DOHH2 (cell line): ENCODE results near the gene GPR183.

Experiments used
- H3F3A ChIP-seq: fragments of 200-600 bp; sonication (generic), shearing (Covaris generic); 2 replicates; pipeline ENCODE4 v1.6.0; 2016; ENCODE audit warnings: antibody characterized with exemption, mild to moderate bottlenecking; ENCODE audit not compliant: control insufficient read depth, insufficient read depth
- H3K27ac ChIP-seq: fragments of 200-600 bp; sonication (generic); 2 replicates; pipeline ENCODE4 v1.5.1; 2014; ENCODE audit warnings: low read depth, mild to moderate bottlenecking, low read length, moderate library complexity
- H3K27me3 ChIP-seq: fragments of 200-600 bp; sonication (generic); 2 replicates; pipeline ENCODE4 v1.6.1; 2014; ENCODE audit warnings: mild to moderate bottlenecking, low read length, mixed read lengths; ENCODE audit not compliant: control insufficient read depth
- H3K36me3 ChIP-seq: fragments of 200-600 bp; sonication (generic); 2 replicates; pipeline ENCODE4 v1.6.1; 2014; ENCODE audit warnings: mild to moderate bottlenecking, low read length, moderate library complexity, mixed read lengths; ENCODE audit not compliant: control insufficient read depth
- H3K4me1 ChIP-seq: fragments of 200-600 bp; sonication (generic); 2 replicates; pipeline ENCODE4 v1.6.1; 2014; ENCODE audit warnings: mild to moderate bottlenecking, low read length, mixed read lengths; ENCODE audit not compliant: control insufficient read depth
- H3K4me2 ChIP-seq: fragments of 200-600 bp; sonication (generic); 2 replicates; pipeline ENCODE4 v1.6.0; 2014; ENCODE audit warnings: mild to moderate bottlenecking, low read length, moderate library complexity
- H3K4me3 ChIP-seq: fragments of 200-600 bp; sonication (generic); 2 replicates; pipeline ENCODE4 v1.5.1; 2014; ENCODE audit warnings: mild to moderate bottlenecking, low read length, mixed read lengths
- H3K79me2 ChIP-seq: fragments of 200-600 bp; sonication (generic); 2 replicates; pipeline ENCODE4 v1.6.1; 2014; ENCODE audit warnings: mild to moderate bottlenecking, low read length, mixed read lengths; ENCODE audit not compliant: control insufficient read depth
- H3K9me2 ChIP-seq: fragments of 200-600 bp; sonication (generic); replicated peaks from 2 replicates; pipeline ENCODE4 v1.6.1; 2014; ENCODE audit warnings: mild to moderate bottlenecking, low read length, mixed read lengths; ENCODE audit not compliant: control insufficient read depth
- H3K9me3 ChIP-seq: fragments of 200-600 bp; sonication (generic); 2 replicates; pipeline ENCODE4 v1.6.1; 2014; ENCODE audit warnings: antibody characterized with exemption, low read length, mixed read lengths; ENCODE audit not compliant: control insufficient read depth, insufficient read depth
- H4K20me1 ChIP-seq: fragments of 200-600 bp; sonication (generic); 2 replicates; pipeline ENCODE4 v1.6.0; 2014; ENCODE audit warnings: low read depth, mild to moderate bottlenecking, antibody characterized with exemption, low read length, moderate library complexity; ENCODE audit not compliant: control insufficient read depth, insufficient read depth
- EZH2phosphoT487 ChIP-seq: fragments of 200-600 bp; sonication (generic); IDR thresholded peaks from 2 replicates; pipeline ENCODE4 v1.6.1; 2017; ENCODE audit warnings: borderline replicate concordance, mild to moderate bottlenecking, antibody characterized with exemption, low read length, moderate library complexity, mixed read lengths
- TF ChIP-seq, protein P1 (sequence below): fragments of 200-600 bp; sonication (generic); IDR thresholded peaks from one replicate; pipeline ENCODE4 v1.5.1; 2014; ENCODE audit warnings: antibody characterized with exemption, mild to moderate bottlenecking, low read depth, low read length; ENCODE audit not compliant: poor library complexity, severe bottlenecking

The GPR183 gene

DNA sequence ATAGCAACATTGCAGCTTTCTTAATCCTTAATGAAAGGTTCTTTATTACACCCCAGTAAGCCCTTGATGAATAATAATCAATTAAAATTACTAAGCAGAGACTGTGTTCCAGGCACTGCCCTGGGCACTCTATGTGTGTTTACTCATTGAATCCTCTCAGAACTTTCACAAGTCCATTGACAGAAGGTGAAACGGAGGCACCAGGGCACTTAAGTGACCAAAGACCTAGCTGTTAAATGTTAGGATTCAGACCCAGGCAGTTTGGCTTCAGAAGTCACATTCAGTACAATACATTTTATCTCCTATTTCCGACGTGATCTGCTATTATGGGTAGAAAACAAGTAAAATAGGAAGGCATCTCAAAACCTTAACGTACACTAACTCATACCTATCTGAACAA is 2.7 kb downstream of the GPR183 start:
- 0 out of 2 replicates have a peak, but pooled peaks cover 2% of the 10 kb centered on the region for H3K79me2 ChIP-seq
- H3K36me3 ChIP-seq = peaks cover 11% of the 10 kb centered on the region

DNA sequence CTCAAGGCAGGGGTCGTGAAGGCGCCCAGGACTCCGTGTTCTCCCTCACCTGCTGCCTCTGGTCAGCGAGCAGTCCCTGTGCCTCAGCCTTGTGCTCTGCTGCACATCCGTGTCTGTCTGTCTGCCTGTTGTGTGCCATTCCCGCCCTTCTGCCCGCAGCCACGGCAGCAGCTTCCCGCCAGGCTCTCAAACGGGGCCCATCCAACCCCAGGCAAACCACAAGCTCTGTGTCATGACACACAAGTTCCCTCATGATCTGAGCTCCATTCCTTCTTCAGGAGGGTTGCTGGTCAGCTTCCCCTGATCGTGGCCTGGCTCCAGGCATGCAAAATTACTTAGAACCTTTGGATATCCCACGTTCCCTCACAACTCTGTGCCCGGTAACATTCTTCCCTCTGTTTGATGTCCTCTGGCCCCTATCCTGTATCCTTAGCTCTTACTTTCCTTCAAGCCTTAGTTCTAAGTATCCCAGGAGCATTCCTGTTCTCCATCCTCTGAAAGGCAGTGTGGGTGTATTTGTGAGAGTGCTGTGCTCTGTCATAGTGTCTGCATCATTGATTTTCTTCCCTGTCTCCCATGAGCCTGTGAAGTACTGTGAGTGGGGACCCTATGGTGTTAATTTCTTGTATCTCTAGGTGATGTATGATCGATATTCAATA is 3.2 kb downstream of the GPR183 start:
- peaks cover 19% of the 10 kb centered on the region; the same call in 1 of the 2 replicates for H4K20me1 ChIP-seq
- 0 out of 2 replicates have a peak, but pooled peaks cover 5% of the 10 kb centered on the region for H3F3A ChIP-seq
- no peak overlapping the region for H3K4me2 ChIP-seq
- peaks cover 11% of the 10 kb centered on the region for H3K36me3 ChIP-seq
- H3K9me2 ChIP-seq = no peaks in the 10 kb centered on the region
- H3K4me1 ChIP-seq = peaks cover 33% of the 10 kb centered on the region
- H3K27me3 ChIP-seq = no peaks in the 10 kb centered on the region
- no peak overlapping the region for H3K27ac ChIP-seq
- TF ChIP-seq, protein P1, sequence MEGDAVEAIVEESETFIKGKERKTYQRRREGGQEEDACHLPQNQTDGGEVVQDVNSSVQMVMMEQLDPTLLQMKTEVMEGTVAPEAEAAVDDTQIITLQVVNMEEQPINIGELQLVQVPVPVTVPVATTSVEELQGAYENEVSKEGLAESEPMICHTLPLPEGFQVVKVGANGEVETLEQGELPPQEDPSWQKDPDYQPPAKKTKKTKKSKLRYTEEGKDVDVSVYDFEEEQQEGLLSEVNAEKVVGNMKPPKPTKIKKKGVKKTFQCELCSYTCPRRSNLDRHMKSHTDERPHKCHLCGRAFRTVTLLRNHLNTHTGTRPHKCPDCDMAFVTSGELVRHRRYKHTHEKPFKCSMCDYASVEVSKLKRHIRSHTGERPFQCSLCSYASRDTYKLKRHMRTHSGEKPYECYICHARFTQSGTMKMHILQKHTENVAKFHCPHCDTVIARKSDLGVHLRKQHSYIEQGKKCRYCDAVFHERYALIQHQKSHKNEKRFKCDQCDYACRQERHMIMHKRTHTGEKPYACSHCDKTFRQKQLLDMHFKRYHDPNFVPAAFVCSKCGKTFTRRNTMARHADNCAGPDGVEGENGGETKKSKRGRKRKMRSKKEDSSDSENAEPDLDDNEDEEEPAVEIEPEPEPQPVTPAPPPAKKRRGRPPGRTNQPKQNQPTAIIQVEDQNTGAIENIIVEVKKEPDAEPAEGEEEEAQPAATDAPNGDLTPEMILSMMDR = no peak
- TF ChIP-seq EZH2phosphoT487 = no peak
- 0 out of 2 replicates have a peak, but pooled peaks cover 2% of the 10 kb centered on the region for H3K79me2 ChIP-seq
- no peak overlapping the region for H3K4me3 ChIP-seq
- H3K9me3 ChIP-seq = no peaks in the 10 kb centered on the region

More for the DNA sequence above, 2.7 kb downstream of the GPR183 start:
- Histone ChIP-seq H3K4me1 (peaks cover 33% of the 10 kb centered on the region), H3K27ac (no peak overlapping the region), H3K9me3 (no peaks in the 10 kb centered on the region), H3K27me3 (no peaks in the 10 kb centered on the region), H3F3A (0 out of 2 replicates have a peak, but pooled peaks cover 5% of the 10 kb centered on the region), H3K9me2 (no peaks in the 10 kb centered on the region), H3K4me2 (no peak overlapping the region), H4K20me1 (peaks cover 19% of the 10 kb centered on the region; the same call in 1 of the 2 replicates), H3K4me3 (no peak overlapping the region)
- TF ChIP-seq, protein P1 = no peak
- no peak for TF ChIP-seq EZH2phosphoT487

DNA sequence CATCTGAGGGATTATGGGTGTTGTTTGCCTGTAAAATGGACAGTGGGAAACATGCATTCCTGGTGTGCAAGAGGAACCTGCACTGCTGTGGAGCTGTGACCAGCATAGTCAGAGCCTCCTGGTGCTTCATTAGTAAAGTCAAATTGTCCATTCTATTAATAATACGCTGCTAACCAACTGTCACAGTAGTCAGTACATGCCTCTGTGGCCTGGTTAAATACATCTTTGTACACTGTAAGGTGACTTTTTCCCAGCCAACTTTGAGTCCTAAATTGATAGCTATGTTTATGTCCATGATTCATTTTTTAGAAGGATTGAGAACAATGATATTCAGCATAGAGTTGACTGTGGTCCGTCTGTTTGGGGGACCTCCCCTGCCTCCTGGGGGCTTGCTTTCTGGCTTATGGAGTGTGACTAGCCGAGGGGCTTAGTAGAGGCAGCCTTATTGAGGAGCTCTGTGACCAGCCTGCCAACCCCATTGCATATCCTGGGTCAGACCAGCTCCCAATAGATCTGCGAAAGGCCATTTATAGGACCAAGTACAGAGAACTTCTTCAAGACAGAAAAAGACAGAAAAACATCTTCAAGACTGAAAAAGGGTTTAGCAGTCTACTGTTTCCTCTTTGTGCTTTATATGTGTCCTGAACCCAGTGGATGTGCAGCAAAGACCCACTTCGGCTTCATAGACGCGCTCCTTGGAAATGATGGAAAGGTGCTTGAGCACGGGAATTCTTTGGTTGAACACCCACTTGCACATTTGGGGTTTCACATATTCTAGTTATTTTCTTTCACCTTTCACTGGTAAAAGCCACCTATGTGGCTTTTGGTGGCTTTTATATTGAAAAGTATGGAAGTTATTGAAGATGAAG is 4.3 kb downstream of the GPR183 start:
- peaks cover 16% of the 10 kb centered on the region; the same call in 1 of the 2 replicates for H4K20me1 ChIP-seq
- no peaks in the 10 kb centered on the region for H3K27me3 ChIP-seq
- no peak overlapping the region for H3K4me2 ChIP-seq
- no peaks in the 10 kb centered on the region for H3K9me3 ChIP-seq
- H3K79me2 ChIP-seq = 0 out of 2 replicates have a peak, but pooled peaks cover 2% of the 10 kb centered on the region
- H3K9me2 ChIP-seq = no peaks in the 10 kb centered on the region
- no peak overlapping the region for H3K4me3 ChIP-seq
- H3K36me3 ChIP-seq = peaks cover 3% of the 10 kb centered on the region
- H3K27ac ChIP-seq = no peak overlapping the region
- 0 out of 2 replicates have a peak, but pooled peaks cover 5% of the 10 kb centered on the region for H3F3A ChIP-seq
- no peak for TF ChIP-seq EZH2phosphoT487
- TF ChIP-seq, protein P1 = no peak
- peaks cover 33% of the 10 kb centered on the region for H3K4me1 ChIP-seq
